Colonic mucosa (tissue), 4 donors: ENCODE results near the gene CCNL1. TPM values are rescaled to one million over a fixed set of nuclear protein-coding genes. Genes with fewer than 3 reads are reported as not detected.
"Not testable (repeated sequence)": the region's sequence is repeated elsewhere in the genome, so short reads cannot be mapped to it uniquely, and the experiment has no call there.

Source experiments
- DNase-seq: peaks from one replicate; pipeline ENCODE4 v3.0.0-alpha.2; 2020
- H3K27ac ChIP-seq: fragments of 200-600 bp; one replicate; pipeline ENCODE4 v1.8.0; 2021
- H3K27me3 ChIP-seq: fragments of 200-600 bp; one replicate; pipeline ENCODE4 v1.8.0; 2021
- H3K36me3 ChIP-seq: fragments of 200-600 bp; one replicate; pipeline ENCODE4 v1.8.0; 2021
- H3K4me1 ChIP-seq: fragments of 200-600 bp; one replicate; pipeline ENCODE4 v1.8.0; 2021; ENCODE audit warnings: mild to moderate bottlenecking
- H3K4me3 ChIP-seq: fragments of 200-600 bp; one replicate; pipeline ENCODE4 v1.8.0; 2021
- H3K9ac ChIP-seq, 2 donors: one replicate each; pipeline ENCODE4 v1.7.0; 2013; ENCODE audit warnings: control low read depth in 2 of 2, low read depth in 2 of 2, low read length in 2 of 2
- H3K9me3 ChIP-seq: fragments of 200-600 bp; one replicate; pipeline ENCODE4 v1.8.0; 2021
- CTCF ChIP-seq: fragments of 200-600 bp; IDR thresholded peaks from one replicate; pipeline ENCODE4 v1.8.0; 2022; ENCODE audit warnings: antibody characterized with exemption, mild to moderate bottlenecking
- intact Hi-C: fragments of 100-400 bp; cut with DNase I; formaldehyde crosslinking; loops from one replicate; pipeline ENCODE4 v1.14.1; 2022
- total RNA-seq, 2 donors: library from RNA; stranded (reverse); fragmentation: NEBNext Ultra II Directional in 1 of 2; extraction: Animal tissue kit (Norgen Biotek cat#: 25700) in 1 of 2; gene quantifications; one replicate each; pipeline ENCODE4 v1.2.1, GENCODE V29; 2021
- donor health status: healthy.
- donor health status: DM: no; HTN: no; CAD: no.
- donor health status: DM: no; HTN: no; CAD: no.

The CCNL1 gene
- total RNA-seq, 2 donors from 2014 or later = 76.4 to 103 TPM

GRCh38 chr3:157174649-157175498 is 14.9 kb upstream of the CCNL1 start:
- Histone ChIP-seq H3K9me3 (no peaks in the 10 kb centered on the region), H3K36me3 (no peaks in the 10 kb centered on the region), H3K9ac (peak overlapping the region; percentile 77 to 94), H3K27ac (peak overlapping the region; percentile 93), H3K27me3 (no peaks in the 10 kb centered on the region), H3K4me3 (peak overlapping the region; percentile 50), H3K4me1 (no peaks in the 10 kb centered on the region)
- intact Hi-C loops = loop anchor here (1.0 kb wide), 1 partner anchor 15 kb away; the partner anchor contains the start of gene CCNL1
- no peak for TF ChIP-seq CTCF
- DNase-seq = peak; percentile 99

- no peak for TF ChIP-seq CTCF
- Histone ChIP-seq H3K4me3 (peak overlapping the region; percentile 36), H3K9ac (peak overlapping the region; percentile 77 to 94), H3K9me3 (no peaks in the 10 kb centered on the region), H3K27me3 (no peaks in the 10 kb centered on the region), H3K4me1 (no peaks in the 10 kb centered on the region), H3K36me3 (no peaks in the 10 kb centered on the region), H3K27ac (peak overlapping the region; percentile 93)
- intact Hi-C loops = no loop called here
- DNase-seq = peak; percentile 48
Measured at GRCh38 chr3:157174290-157174648, 14.3 kb upstream of the CCNL1 start.

GRCh38 chr3:157173343-157173742 is 13.4 kb upstream of the CCNL1 start:
- H3K27me3 ChIP-seq, intact Hi-C loops, H3K4me1 ChIP-seq, H3K4me3 ChIP-seq, DNase-seq, H3K27ac ChIP-seq, H3K9me3 ChIP-seq, H3K9ac ChIP-seq, H3K36me3 ChIP-seq: not testable (repeated sequence)

GRCh38 chr3:157172746-157173145 is 12.8 kb upstream of the CCNL1 start:
- DNase-seq = no peak
- intact Hi-C loops = no loop called here
- Histone ChIP-seq H3K9me3 (no peaks in the 10 kb centered on the region), H3K27me3 (no peaks in the 10 kb centered on the region), H3K36me3 (no peaks in the 10 kb centered on the region), H3K4me3 (no peak overlapping the region), H3K27ac (no peak overlapping the region), H3K4me1 (no peaks in the 10 kb centered on the region), H3K9ac (no peak overlapping the region)
- no peak for TF ChIP-seq CTCF

GRCh38 chr3:157170861-157171260 is 10.9 kb upstream of the CCNL1 start:
- Histone ChIP-seq H3K27ac (no peak overlapping the region), H3K9ac (no peak overlapping the region), H3K27me3 (no peaks in the 10 kb centered on the region), H3K4me3 (no peak overlapping the region), H3K9me3 (no peaks in the 10 kb centered on the region), H3K4me1 (no peaks in the 10 kb centered on the region), H3K36me3 (no peaks in the 10 kb centered on the region)
- no peak for TF ChIP-seq CTCF
- intact Hi-C loops = no loop called here
- no peak for DNase-seq

- Histone ChIP-seq H3K9me3 (no peaks in the 10 kb centered on the region), H3K27ac (peak overlapping the region; percentile 30), H3K9ac (no peak overlapping the region), H3K4me3 (no peak overlapping the region), H3K4me1 (no peaks in the 10 kb centered on the region), H3K27me3 (no peaks in the 10 kb centered on the region), H3K36me3 (no peaks in the 10 kb centered on the region)
- TF ChIP-seq CTCF = no peak
- DNase-seq = no peak
- intact Hi-C loops = no loop called here
Measured at GRCh38 chr3:157167371-157168042, 7.6 kb upstream of the CCNL1 start.
